Rectal smooth muscle tissue (tissue), 1 donor: Measurements from ENCODE around the gene CCDC97.
"Not testable (repeated sequence)": the region's sequence is repeated elsewhere in the genome, so short reads cannot be mapped to it uniquely, and the experiment has no call there.

Source experiments
- H3K27ac ChIP-seq: one replicate; pipeline ENCODE4 v1.7.0; 2013; ENCODE audit warnings: low read depth, low read length, inconsistent platforms
- H3K27me3 ChIP-seq: one replicate; pipeline ENCODE4 v1.7.0; 2013; ENCODE audit warnings: low read length; ENCODE audit not compliant: control insufficient read depth, insufficient read depth
- H3K36me3 ChIP-seq: one replicate; pipeline ENCODE4 v1.7.0; 2013; ENCODE audit warnings: low read length; ENCODE audit not compliant: control insufficient read depth, insufficient read depth
- H3K4me1 ChIP-seq: one replicate; pipeline ENCODE4 v1.7.0; 2013; ENCODE audit warnings: low read length; ENCODE audit not compliant: control insufficient read depth, insufficient read depth
- H3K4me3 ChIP-seq: one replicate; pipeline ENCODE4 v1.7.0; 2013; ENCODE audit warnings: low read length
- H3K9ac ChIP-seq: one replicate; pipeline ENCODE4 v1.7.0; 2013; ENCODE audit warnings: low read length

Gene CCDC97

GRCh38 chr19:41276231-41276630, 33.7 kb upstream of the CCDC97 start:
- Histone ChIP-seq H3K9ac (no peak overlapping the region), H3K27ac (no peak overlapping the region), H3K4me3 (no peak overlapping the region), H3K27me3 (no peaks in the 10 kb centered on the region), H3K36me3 (peaks cover 77% of the 10 kb centered on the region), H3K4me1 (no peaks in the 10 kb centered on the region)

- H3K9ac ChIP-seq = no peak overlapping the region
- no peak overlapping the region for H3K27ac ChIP-seq
- H3K36me3 ChIP-seq = peaks cover 62% of the 10 kb centered on the region
- no peak overlapping the region for H3K4me3 ChIP-seq
- H3K4me1 ChIP-seq = no peaks in the 10 kb centered on the region
- no peaks in the 10 kb centered on the region for H3K27me3 ChIP-seq
These were observed 31.5 kb upstream of the CCDC97 start for GRCh38 chr19:41278478-41278877.

- H3K4me3 ChIP-seq = no peak overlapping the region
- peaks cover 60% of the 10 kb centered on the region for H3K36me3 ChIP-seq
- no peak overlapping the region for H3K9ac ChIP-seq
- no peak overlapping the region for H3K27ac ChIP-seq
- no peaks in the 10 kb centered on the region for H3K27me3 ChIP-seq
- H3K4me1 ChIP-seq = no peaks in the 10 kb centered on the region
These were observed 21.1 kb upstream of the CCDC97 start for GRCh38 chr19:41288673-41289530.

GRCh38 chr19:41289814-41290213, 20.2 kb upstream of the CCDC97 start:
- not testable (repeated sequence) for H3K9ac ChIP-seq, H3K27ac ChIP-seq, H3K27me3 ChIP-seq, H3K4me3 ChIP-seq, H3K4me1 ChIP-seq
- peaks cover 62% of the 10 kb centered on the region for H3K36me3 ChIP-seq

GRCh38 chr19:41294393-41294792, 15.6 kb upstream of the CCDC97 start:
- Histone ChIP-seq H3K36me3 (peaks cover 54% of the 10 kb centered on the region), H3K4me3 (no peak overlapping the region), H3K27ac (no peak overlapping the region), H3K4me1 (peaks cover 25% of the 10 kb centered on the region), H3K9ac (no peak overlapping the region), H3K27me3 (no peaks in the 10 kb centered on the region)

- Histone ChIP-seq H3K27me3 (no peaks in the 10 kb centered on the region), H3K4me3 (no peak overlapping the region), H3K27ac (no peak overlapping the region), H3K4me1 (peaks cover 36% of the 10 kb centered on the region), H3K9ac (no peak overlapping the region), H3K36me3 (peaks cover 51% of the 10 kb centered on the region)
These were observed 14.5 kb upstream of the CCDC97 start for GRCh38 chr19:41295499-41295898.

- no peak overlapping the region for H3K9ac ChIP-seq
- H3K4me1 ChIP-seq = peaks cover 36% of the 10 kb centered on the region
- peaks cover 48% of the 10 kb centered on the region for H3K36me3 ChIP-seq
These were observed 13.5 kb upstream of the CCDC97 start for GRCh38 chr19:41296433-41296871.

GRCh38 chr19:41297628-41298347, 12.2 kb upstream of the CCDC97 start:
- Histone ChIP-seq H3K4me1 (peaks cover 36% of the 10 kb centered on the region), H3K27me3 (no peaks in the 10 kb centered on the region), H3K27ac (peak overlapping the region; percentile 70), H3K4me3 (no peak overlapping the region), H3K36me3 (peaks cover 39% of the 10 kb centered on the region), H3K9ac (no peak overlapping the region)

More at GRCh38 chr19:41296433-41296871, 13.5 kb upstream of the CCDC97 start:
- no peak overlapping the region for H3K27ac ChIP-seq
- no peaks in the 10 kb centered on the region for H3K27me3 ChIP-seq
- no peak overlapping the region for H3K4me3 ChIP-seq

GRCh38 chr19:41298348-41298964, 11.5 kb upstream of the CCDC97 start:
- H3K4me3 ChIP-seq = no peak overlapping the region
- H3K27me3 ChIP-seq = no peaks in the 10 kb centered on the region
- H3K36me3 ChIP-seq = peaks cover 41% of the 10 kb centered on the region
- peaks cover 36% of the 10 kb centered on the region for H3K4me1 ChIP-seq
- no peak overlapping the region for H3K9ac ChIP-seq
- H3K27ac ChIP-seq = peak overlapping the region; percentile 83

GRCh38 chr19:41299046-41299754, 10.8 kb upstream of the CCDC97 start:
- peak overlapping the region; percentile 83 for H3K27ac ChIP-seq
- peaks cover 41% of the 10 kb centered on the region for H3K36me3 ChIP-seq
- H3K4me1 ChIP-seq = peaks cover 36% of the 10 kb centered on the region
- no peak overlapping the region for H3K4me3 ChIP-seq
- H3K9ac ChIP-seq = no peak overlapping the region
- H3K27me3 ChIP-seq = no peaks in the 10 kb centered on the region

- Histone ChIP-seq H3K4me1 (peaks cover 36% of the 10 kb centered on the region), H3K36me3 (peaks cover 41% of the 10 kb centered on the region), H3K9ac (no peak overlapping the region)
These were observed 10.2 kb upstream of the CCDC97 start for GRCh38 chr19:41299755-41300089.

GRCh38 chr19:41300555-41300954, 9.4 kb upstream of the CCDC97 start:
- no peaks in the 10 kb centered on the region for H3K27me3 ChIP-seq

More at GRCh38 chr19:41299755-41300089, 10.2 kb upstream of the CCDC97 start:
- Histone ChIP-seq H3K4me3 (no peak overlapping the region), H3K27me3 (no peaks in the 10 kb centered on the region), H3K27ac (peak overlapping the region; percentile 83)

More at GRCh38 chr19:41300555-41300954, 9.4 kb upstream of the CCDC97 start:
- Histone ChIP-seq H3K27ac (peak overlapping the region; percentile 83), H3K9ac (no peak overlapping the region), H3K36me3 (peaks cover 41% of the 10 kb centered on the region), H3K4me1 (peaks cover 36% of the 10 kb centered on the region), H3K4me3 (no peak overlapping the region)
